Endothelial cell of umbilical vein (primary cell): Measurements from ENCODE around the gene RARRES1. TPM values are rescaled to one million over a fixed set of nuclear protein-coding genes. Genes with fewer than 3 reads are reported as not detected.

Experiments
- BruUV-seq: library from RNA; stranded (reverse); fragments of 400-500 nt; replicated peaks from 2 replicates; lab custom pipeline; 2021; lab: Mats Ljungman, UMichigan
- CTCF ChIA-PET: fragments of 300-600, 350-600 bp; sonication (Branson Sonifier 250); formaldehyde crosslinking; loops from one replicate; lab custom pipeline; 2021; ENCODE audit warnings: antibody characterized with exemption, inconsistent platforms; lab: Charles Lee
- POLR2A ChIA-PET: fragments of 300-600, 350-600 bp; sonication (Branson Sonifier 250); formaldehyde crosslinking; loops from one replicate; lab custom pipeline; 2021; ENCODE audit warnings: antibody characterized with exemption, inconsistent platforms; lab: Charles Lee
- DNase-seq: peaks from one replicate; pipeline ENCODE4 v3.0.0-alpha.2; 2011; ENCODE audit warnings: low read depth, low spot score
- FAIRE-seq: peaks from 2 replicates; lab custom pipeline; 2011; peaks lifted over from hg19 to GRCh38; lab: Jason Lieb, UNC
- H2AFZ ChIP-seq: 2 replicates; pipeline ENCODE4 v1.6.0; 2012; ENCODE audit warnings: low read depth, low read length, control low read depth, inconsistent platforms
- H3K27ac ChIP-seq: 2 replicates; pipeline ENCODE4 v1.5.1; 2011; ENCODE audit warnings: low read depth, mild to moderate bottlenecking, control low read depth, low read length, moderate library complexity; ENCODE audit not compliant: insufficient read depth
- H3K27me3 ChIP-seq, 2 experiments: 2 replicates each; pipeline versions ENCODE4 v1.6.0 to v1.6.1; 2011; ENCODE audit warnings: low read length in 2 of 2, mixed read lengths in 1 of 2; ENCODE audit not compliant: control insufficient read depth in 2 of 2, insufficient read depth in 2 of 2
- H3K36me3 ChIP-seq, 2 experiments: 2 replicates in 1 of 2; 3 replicates in 1 of 2; pipeline ENCODE4 v1.5.1; 2011; ENCODE audit warnings: low read length in 2 of 2, mild to moderate bottlenecking in 1 of 2, moderate library complexity in 1 of 2; ENCODE audit not compliant: control insufficient read depth in 2 of 2, insufficient read depth in 2 of 2; ENCODE audit errors: extremely low read depth in 1 of 2
- H3K4me1 ChIP-seq: 3 replicates; pipeline ENCODE4 v1.5.1; 2011; ENCODE audit warnings: mild to moderate bottlenecking, low read length; ENCODE audit not compliant: control insufficient read depth, insufficient read depth; ENCODE audit errors: extremely low read depth
- H3K4me2 ChIP-seq: 2 replicates; pipeline ENCODE4 v1.6.1; 2011; ENCODE audit warnings: low read length, control low read depth, mixed read lengths; ENCODE audit not compliant: insufficient read depth
- H3K4me3 ChIP-seq, 3 experiments: fragments of 200-600 bp in 1 of 3; sonication (generic), shearing (Covaris generic) in 1 of 3; replicated peaks in 1 of 3; 2 replicates each; pipeline ENCODE4 v1.5.1; 2011 to 2016; ENCODE audit warnings: control low read depth in 3 of 3, low read length in 3 of 3, mild to moderate bottlenecking in 2 of 3, inconsistent platforms in 1 of 3, low read depth in 1 of 3, moderate library complexity in 1 of 3; ENCODE audit not compliant: insufficient read depth in 1 of 3
- H3K79me2 ChIP-seq: 2 replicates; pipeline ENCODE4 v1.6.0; 2012; ENCODE audit warnings: low read length, inconsistent platforms; ENCODE audit not compliant: control insufficient read depth, insufficient read depth
- H3K9ac ChIP-seq: replicated peaks from 2 replicates; pipeline ENCODE3; 2011; ENCODE audit warnings: low read length, control low read depth; ENCODE audit not compliant: insufficient read depth; ENCODE audit errors: extremely low read depth
- H3K9me1 ChIP-seq: replicated peaks from 3 replicates; pipeline ENCODE4 v1.6.0; 2011; ENCODE audit warnings: mild to moderate bottlenecking, low read length; ENCODE audit not compliant: control insufficient read depth, insufficient read depth; ENCODE audit errors: extremely low read depth
- H3K9me3 ChIP-seq: replicated peaks from 2 replicates; pipeline ENCODE4 v1.5.1; 2012; ENCODE audit warnings: low read length, inconsistent platforms; ENCODE audit not compliant: control insufficient read depth, insufficient read depth
- H4K20me1 ChIP-seq: replicated peaks from 2 replicates; pipeline ENCODE3; 2011; ENCODE audit warnings: mild to moderate bottlenecking, low read length; ENCODE audit not compliant: control insufficient read depth, insufficient read depth; ENCODE audit errors: extremely low read depth
- EZH2 ChIP-seq: IDR thresholded peaks from 2 replicates; pipeline ENCODE4 v1.6.1; 2012; ENCODE audit warnings: borderline replicate concordance, low read depth, mild to moderate bottlenecking, moderate library complexity, low read length, inconsistent platforms; ENCODE audit not compliant: severe bottlenecking
- FOS ChIP-seq: IDR thresholded peaks from 2 replicates; pipeline ENCODE4 v1.6.1; 2011; ENCODE audit warnings: mild to moderate bottlenecking, low read length, moderate library complexity, borderline replicate concordance; ENCODE audit not compliant: insufficient read depth
- MYC ChIP-seq: IDR thresholded peaks from one replicate; pipeline ENCODE4 v1.6.1; 2011; ENCODE audit warnings: mild to moderate bottlenecking, low read depth, low read length
- POLR2A ChIP-seq: IDR thresholded peaks from 2 replicates; pipeline ENCODE4 v1.6.1; 2012; ENCODE audit warnings: low read depth, mild to moderate bottlenecking, control low read depth, low read length
- POLR2AphosphoS5 ChIP-seq: IDR thresholded peaks from 2 replicates; pipeline ENCODE4 v1.6.1; 2012; ENCODE audit warnings: low read depth, mild to moderate bottlenecking, control low read depth, low read length, moderate library complexity; ENCODE audit not compliant: insufficient read depth
- dilution Hi-C: fragments of 300-500 bp; cut with MboI; formaldehyde crosslinking; loops from one replicate; pipeline ENCODE4 v1.15.0; 2019; ENCODE audit warnings: low sequenced_read_pairs; ENCODE audit not compliant: extremely low pct_ligation_motif_present
- intact Hi-C: fragments of 100-400 bp; cut with micrococcal nuclease; formaldehyde crosslinking; loops from one replicate; pipeline ENCODE4 v1.10.0; 2022
- polyA plus RNA-seq, 4 experiments: library from polyadenylated mRNA; depleted of rRNA in 3 of 4; stranded (reverse) in 3 of 4; unstranded in 1 of 4; fragments of >200 nt; gene quantifications; 2 replicates each; pipeline versions ENCODE4 v1.2.1 to v1.2.3, GENCODE V29; 2011 to 2012; ENCODE audit warnings: missing spikeins in 1 of 4
- total RNA-seq: library from RNA; stranded (reverse); gene quantifications from 2 replicates; pipeline ENCODE4 v1.2.3, GENCODE V29; 2021
- TF ChIP-seq, protein P1 (sequence below): IDR thresholded peaks from 2 replicates; pipeline ENCODE4 v1.6.1; 2011; ENCODE audit not compliant: insufficient read depth, insufficient read length

The RARRES1 gene
- total and polyA plus RNA-seq, 2 donors (not counting 3 experiments of a cell fraction or from before 2014, with no cell fraction given) = 0.98 to 1.5 TPM

DNA sequence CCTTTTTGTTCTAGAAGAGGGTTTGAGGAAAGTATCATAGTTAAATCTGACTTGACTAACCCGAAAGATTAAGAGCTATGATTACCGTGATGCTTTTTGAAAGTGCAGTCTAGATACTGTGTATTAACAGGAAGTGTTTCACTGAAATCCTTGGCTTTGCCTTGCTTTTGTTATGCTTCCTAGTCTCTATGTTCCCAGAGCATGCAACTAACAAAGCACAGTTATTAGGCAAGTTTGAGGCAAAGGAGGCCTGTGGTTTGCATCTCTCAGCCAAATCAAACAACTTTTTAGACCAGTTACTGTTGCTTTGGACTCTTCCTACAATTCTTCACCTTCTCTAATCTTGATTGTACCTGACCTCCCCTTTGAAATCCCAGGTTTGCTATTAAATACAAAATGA is 63.8 kb downstream of the RARRES1 start:
- DNase-seq (peak; percentile 67), FAIRE-seq (peak; percentile 85)
- Histone ChIP-seq H3K4me2 (no peak overlapping the region), H4K20me1 (no peaks in the 10 kb centered on the region), H3K4me1 (peaks cover 29% of the 10 kb centered on the region), H3K79me2 (peaks cover 34% of the 10 kb centered on the region), H3K9me1 (no peaks in the 10 kb centered on the region), H3K36me3 (peaks cover 15 to 21% of the 10 kb centered on the region in 2 experiments), H3K9ac (no peak overlapping the region), H3K27ac (peak overlapping the region; percentile 30), H3K4me3 (no peak overlapping the region), H3K27me3 (no peaks in the 10 kb centered on the region), H3K9me3 (no peaks in the 10 kb centered on the region), H2AFZ (no peak overlapping the region)
- ChIA-PET POLR2A (interaction anchor here (0.7 kb wide), 1 partner anchor 78 kb away, joined by 3 read pairs; no protein-coding TSS in a partner anchor), CTCF (interaction anchor here (1.0 to 3.7 kb wide), 4 partner anchors 9 to 121 kb away, joined by 3 to 17 read pairs (median 14); no protein-coding TSS in a partner anchor)
- no TSS peak for BruUV-seq
- intact Hi-C loops (no loop called here), dilution Hi-C loops (no loop called here)
- TF ChIP-seq MYC (no peak), POLR2A (peak; percentile 29), POLR2AphosphoS5 (no peak)

DNA sequence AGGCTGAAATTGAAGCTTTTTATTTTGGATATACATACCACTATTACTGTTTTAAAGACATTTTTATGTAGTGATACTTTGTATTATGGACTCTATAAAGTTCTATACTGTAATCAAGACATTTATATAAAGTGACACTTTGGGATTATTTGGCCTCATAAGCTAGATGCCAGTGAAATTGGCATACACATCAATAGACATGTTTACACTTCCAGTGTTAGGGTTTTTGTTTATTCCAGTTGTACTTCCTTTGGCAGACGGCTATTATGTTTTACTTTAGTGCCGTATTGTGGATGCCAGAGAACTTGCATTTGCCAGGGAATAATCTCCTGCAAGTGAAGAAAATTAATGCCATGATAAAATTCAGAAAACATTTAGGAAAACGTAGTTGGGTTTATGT is 65.8 kb downstream of the RARRES1 start:
- POLR2A ChIA-PET = no interaction called here
- peaks cover 15 to 31% of the 10 kb centered on the region in 2 experiments for H3K36me3 ChIP-seq
- TF ChIP-seq FOS = no peak
- TF ChIP-seq, protein P1, sequence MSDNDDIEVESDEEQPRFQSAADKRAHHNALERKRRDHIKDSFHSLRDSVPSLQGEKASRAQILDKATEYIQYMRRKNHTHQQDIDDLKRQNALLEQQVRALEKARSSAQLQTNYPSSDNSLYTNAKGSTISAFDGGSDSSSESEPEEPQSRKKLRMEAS = no peak
- TF ChIP-seq POLR2A = no peak
- TF ChIP-seq EZH2 = no peak
- peaks cover 25% of the 10 kb centered on the region for H3K79me2 ChIP-seq
- no peaks in the 10 kb centered on the region for H3K27me3 ChIP-seq
- H3K9ac ChIP-seq = no peak overlapping the region
- DNase-seq = no peak
- intact Hi-C loops = no loop called here
- no peaks in the 10 kb centered on the region for H3K9me1 ChIP-seq
- FAIRE-seq = no peak
- dilution Hi-C loops = no loop called here
- H4K20me1 ChIP-seq = no peaks in the 10 kb centered on the region
- no peak overlapping the region for H3K4me2 ChIP-seq
- H2AFZ ChIP-seq = no peak overlapping the region
- no peaks in the 10 kb centered on the region for H3K9me3 ChIP-seq
- no peak overlapping the region for H3K27ac ChIP-seq
- CTCF ChIA-PET = no interaction called here
- no peak overlapping the region for H3K4me3 ChIP-seq
- no TSS peak for BruUV-seq
- peaks cover 25% of the 10 kb centered on the region for H3K4me1 ChIP-seq
